ENCODE data around the gene LONRF2. TPM values are rescaled to one million over a fixed set of nuclear protein-coding genes. Genes with fewer than 3 reads are reported as not detected.

LONRF2 gene
- total RNA-seq, 4 donors from 2014 or later = 33.6 to 45.1 (median 39.5) TPM

DNA sequence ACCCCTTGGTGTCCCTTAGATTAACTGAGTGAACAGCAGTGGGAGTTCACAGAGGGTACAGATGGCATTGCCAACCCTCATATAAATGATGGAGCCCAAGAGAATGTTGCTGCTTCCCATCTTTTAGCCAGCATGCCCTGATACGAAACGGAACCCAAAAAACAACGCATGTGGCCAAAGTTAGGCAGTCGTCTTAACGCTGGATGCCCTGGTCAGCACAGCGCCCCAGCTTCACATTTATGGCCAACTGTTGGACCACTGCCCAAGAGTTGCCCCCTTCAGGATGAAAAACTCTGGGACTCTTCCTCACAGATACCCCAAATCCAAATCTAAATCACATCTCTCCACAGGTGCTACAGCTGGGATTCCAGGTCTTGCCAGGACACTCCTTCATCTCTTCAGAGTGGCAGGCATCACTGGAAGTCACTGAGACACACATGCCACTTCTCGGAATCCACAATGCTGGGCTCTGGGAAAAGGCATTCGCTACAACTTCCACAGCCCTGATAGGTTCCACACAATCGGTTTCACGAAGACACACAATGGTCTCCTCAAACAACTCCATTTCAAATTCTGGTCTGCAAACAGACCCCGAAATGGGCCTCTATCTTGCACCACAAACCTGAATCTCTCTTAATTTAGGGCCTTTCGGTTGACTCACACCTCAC, 44.6 kb downstream of the LONRF2 start:
- intact Hi-C loops (cut with DNase I) = no loop called here
- Histone ChIP-seq H3K27me3 (no peaks in the 10 kb centered on the region), H3K36me3 (peaks cover 0 to 11% (median 8%) of the 10 kb centered on the region in 4 donors), H3K4me3 (no peak overlapping the region), H3K9me3 (no peaks in the 10 kb centered on the region), H3K27ac (replicated peaks in 1 of 4) (no peak overlapping the region), H3K4me1 (peaks cover 0 to 53% (median 15%) of the 10 kb centered on the region in 4 donors)
- DNase-seq (ENCODE audit: extremely low spot score) = no peak
- TF ChIP-seq, protein P1, sequence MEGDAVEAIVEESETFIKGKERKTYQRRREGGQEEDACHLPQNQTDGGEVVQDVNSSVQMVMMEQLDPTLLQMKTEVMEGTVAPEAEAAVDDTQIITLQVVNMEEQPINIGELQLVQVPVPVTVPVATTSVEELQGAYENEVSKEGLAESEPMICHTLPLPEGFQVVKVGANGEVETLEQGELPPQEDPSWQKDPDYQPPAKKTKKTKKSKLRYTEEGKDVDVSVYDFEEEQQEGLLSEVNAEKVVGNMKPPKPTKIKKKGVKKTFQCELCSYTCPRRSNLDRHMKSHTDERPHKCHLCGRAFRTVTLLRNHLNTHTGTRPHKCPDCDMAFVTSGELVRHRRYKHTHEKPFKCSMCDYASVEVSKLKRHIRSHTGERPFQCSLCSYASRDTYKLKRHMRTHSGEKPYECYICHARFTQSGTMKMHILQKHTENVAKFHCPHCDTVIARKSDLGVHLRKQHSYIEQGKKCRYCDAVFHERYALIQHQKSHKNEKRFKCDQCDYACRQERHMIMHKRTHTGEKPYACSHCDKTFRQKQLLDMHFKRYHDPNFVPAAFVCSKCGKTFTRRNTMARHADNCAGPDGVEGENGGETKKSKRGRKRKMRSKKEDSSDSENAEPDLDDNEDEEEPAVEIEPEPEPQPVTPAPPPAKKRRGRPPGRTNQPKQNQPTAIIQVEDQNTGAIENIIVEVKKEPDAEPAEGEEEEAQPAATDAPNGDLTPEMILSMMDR (IDR thresholded peaks at IDR 0.05) = no peak
- no peak for TF ChIP-seq POLR2AphosphoS5 (IDR thresholded peaks at IDR 0.05)
- no peak for TF ChIP-seq POLR2A (IDR thresholded peaks at IDR 0.05; ENCODE audit: low read depth)
- TF ChIP-seq EP300 (IDR thresholded peaks at IDR 0.05) = no peak
- 96% methylated on average over 12 of the region's 12 CpGs for WGBS

DNA sequence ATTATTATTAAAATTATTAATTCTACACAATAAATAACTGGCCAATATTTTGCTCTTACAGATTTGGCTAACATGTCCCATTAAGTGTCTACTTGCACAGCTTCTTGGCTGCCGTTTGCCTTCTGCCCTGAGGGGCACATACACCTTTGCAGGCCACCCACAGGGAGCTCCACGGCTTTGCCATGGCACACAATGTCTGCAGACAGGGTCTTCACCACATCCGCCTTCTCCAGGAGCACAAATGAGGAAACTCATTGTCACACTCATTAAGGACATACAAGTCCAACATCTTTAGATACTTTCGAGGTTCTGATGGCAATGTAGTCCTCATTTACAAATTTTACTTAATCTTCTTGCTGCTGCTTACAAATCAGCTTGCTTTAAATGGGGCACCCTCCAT, 45.6 kb downstream of the LONRF2 start:
- peaks cover 0 to 11% (median 8%) of the 10 kb centered on the region in 4 donors for H3K36me3 ChIP-seq
- peak overlapping the region in 1 of 4 donors; percentile 18 for H3K27ac ChIP-seq (replicated peaks in 1 of 4)
- intact Hi-C loops (cut with DNase I) = no loop called here
- H3K27me3 ChIP-seq = no peaks in the 10 kb centered on the region
- WGBS = 97% methylated on average over 4 of the region's 4 CpGs
- H3K9me3 ChIP-seq = no peaks in the 10 kb centered on the region
- peaks cover 0 to 48% (median 18%) of the 10 kb centered on the region in 4 donors for H3K4me1 ChIP-seq
- H3K4me3 ChIP-seq = no peak overlapping the region
- no peak for DNase-seq (ENCODE audit: extremely low spot score)
- TF ChIP-seq, protein P1 (IDR thresholded peaks at IDR 0.05) = no peak
- TF ChIP-seq EP300 (IDR thresholded peaks at IDR 0.05) (no peak), POLR2A (IDR thresholded peaks at IDR 0.05; ENCODE audit: low read depth) (no peak)

DNA sequence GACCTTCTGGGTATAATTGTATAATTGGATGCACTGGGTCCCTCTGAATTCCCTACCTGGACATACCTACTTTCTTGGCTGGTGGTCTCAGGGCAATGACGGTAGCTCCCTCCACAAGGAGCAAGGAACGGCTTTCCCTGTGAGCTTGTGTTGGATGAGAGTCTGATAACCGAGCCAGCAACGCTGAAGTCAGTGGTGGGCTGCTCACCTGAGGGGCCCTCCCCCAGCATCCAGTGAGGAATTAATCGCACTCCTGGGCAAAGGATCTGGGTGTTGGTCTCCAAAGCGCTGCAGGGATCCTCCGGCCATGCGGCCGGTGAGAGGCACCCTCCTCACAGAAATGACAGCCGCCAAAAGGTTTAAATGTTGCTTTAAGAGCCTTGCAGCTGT, 47.1 kb downstream of the LONRF2 start:
- Histone ChIP-seq H3K4me1 (peaks cover 0 to 33% (median 14%) of the 10 kb centered on the region in 4 donors), H3K27me3 (no peaks in the 10 kb centered on the region), H3K4me3 (no peak overlapping the region), H3K27ac (replicated peaks in 1 of 4) (peak overlapping the region in 2 of 4 donors; percentile 1 to 74), H3K36me3 (peaks cover 0 to 11% (median 8%) of the 10 kb centered on the region in 4 donors), H3K9me3 (no peaks in the 10 kb centered on the region)
- WGBS = 84% methylated on average over 8 of the region's 10 CpGs
- DNase-seq (ENCODE audit: extremely low spot score) = no peak
- intact Hi-C loops (cut with DNase I) = no loop called here
- TF ChIP-seq POLR2A (IDR thresholded peaks at IDR 0.05; ENCODE audit: low read depth) (no peak), POLR2AphosphoS5 (IDR thresholded peaks at IDR 0.05) (no peak), EP300 (IDR thresholded peaks at IDR 0.05) (no peak)
- TF ChIP-seq, protein P1 (IDR thresholded peaks at IDR 0.05) = no peak

DNA sequence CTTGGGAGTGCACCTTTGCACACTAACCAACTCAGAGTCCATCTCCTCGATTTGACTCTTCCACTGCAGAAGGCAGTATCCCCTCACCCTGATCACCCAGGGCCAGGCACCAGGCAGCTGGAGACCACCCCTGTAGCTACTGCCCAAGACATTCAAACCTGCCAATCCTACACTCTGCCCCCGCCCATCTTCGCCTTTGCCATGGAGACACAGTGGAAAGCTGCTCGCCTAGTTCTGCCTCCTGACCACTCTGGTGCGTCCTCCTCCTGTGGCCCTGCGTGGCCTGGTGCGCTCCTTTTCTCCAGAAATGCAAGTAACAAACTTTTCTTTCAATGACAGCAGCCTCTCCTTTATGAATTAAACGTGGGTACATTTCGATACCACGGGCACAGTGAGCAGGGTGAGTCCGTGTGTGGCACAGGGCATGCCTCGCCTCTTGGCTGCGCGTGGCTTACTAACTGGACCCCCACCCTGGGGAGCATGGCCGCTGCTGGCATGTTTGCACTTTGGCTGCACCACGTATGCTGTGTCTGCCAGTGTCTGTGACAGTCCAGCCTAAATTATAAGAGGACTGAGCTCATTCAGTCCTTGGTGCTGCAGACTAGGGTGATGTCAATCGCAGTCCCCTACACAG, 47.6 kb downstream of the LONRF2 start:
- Histone ChIP-seq H3K4me1 (peaks cover 0 to 28% (median 14%) of the 10 kb centered on the region in 4 donors), H3K27me3 (no peaks in the 10 kb centered on the region), H3K36me3 (peaks cover 0 to 11% (median 8%) of the 10 kb centered on the region in 4 donors), H3K4me3 (no peak overlapping the region), H3K27ac (replicated peaks in 1 of 4) (peak overlapping the region in 2 of 4 donors; percentile 72 to 74), H3K9me3 (no peaks in the 10 kb centered on the region)
- 91% methylated on average over 17 of the region's 17 CpGs for WGBS
- intact Hi-C loops (cut with DNase I) = no loop called here
- DNase-seq (ENCODE audit: extremely low spot score) = no peak
- TF ChIP-seq EP300 (IDR thresholded peaks at IDR 0.05) (no peak), POLR2AphosphoS5 (IDR thresholded peaks at IDR 0.05) (no peak), POLR2A (IDR thresholded peaks at IDR 0.05; ENCODE audit: low read depth) (no peak)
- TF ChIP-seq, protein P1 (IDR thresholded peaks at IDR 0.05) = no peak

All from esophagus muscularis mucosa (tissue), 4 donors.